K562 (cell line): ENCODE results near the gene SERPINB12. TPM values are rescaled to one million over a fixed set of nuclear protein-coding genes. Genes with fewer than 3 reads are reported as not detected.

Source experiments
- MGA ChIP-seq: fragments of 450-650 bp; IDR thresholded peaks from 2 replicates; pipeline ENCODE4 v1.6.1; 2016; ENCODE audit warnings: mild to moderate bottlenecking, moderate library complexity
- STAT5A ChIP-seq: IDR thresholded peaks from 2 replicates; pipeline ENCODE4 v1.6.1; 2012; ENCODE audit warnings: low read length, inconsistent platforms, borderline replicate concordance
- ZC3H4 ChIP-seq: sonication (generic); formaldehyde crosslinking; IDR thresholded peaks from 2 replicates; pipeline ENCODE4 v1.9.0; 2021; ENCODE audit warnings: missing genetic modification reagents, borderline replicate concordance
- ZNF384 ChIP-seq: IDR thresholded peaks from 2 replicates; pipeline ENCODE4 v1.6.1; 2012; ENCODE audit warnings: low read depth, low read length, improper control_type of control experiment
- polyA plus RNA-seq, 8 experiments: library from polyadenylated mRNA; depleted of rRNA in 4 of 8; stranded (reverse) in 5 of 8; unstranded in 3 of 8; fragments of >200 nt; fragmentation: Nextera tagmentation in 2 of 8; fragmentation: Illumina TruSeq in 1 of 8; extraction: Ambion mirVana in 2 of 8; extraction: Trizol in 1 of 8; gene quantifications; 2 replicates each; pipeline versions ENCODE4 v1.2.1 to v1.2.3, GENCODE V29; 2011 to 2014; ENCODE audit warnings: inconsistent platforms in 1 of 8, missing spikeins in 1 of 8
- total RNA-seq, 7 experiments: library from RNA; depleted of rRNA in 6 of 7; stranded (reverse); fragments of >200 nt in 6 of 7; fragmentation: Illumina TruSeq in 2 of 7; extraction: Trizol in 2 of 7; gene quantifications; 2 replicates each; pipeline versions ENCODE4 v1.2.1 to v1.2.3, GENCODE V29; 2011 to 2021; ENCODE audit warnings: low replicate concordance in 1 of 7

SERPINB12 gene
- total and polyA plus RNA-seq, 9 of the 15 experiments (the other 6 are each of a cell fraction or from before 2014, with no cell fraction given) = not detected

GRCh38 chr18:63506336-63506646, 35.9 kb upstream of the SERPINB12 start (continued):
- TF ChIP-seq MGA (no peak), ZC3H4 (CRISPR knock-in tag) (no peak), ZNF384 (no peak), STAT5A (no peak)
